ENCODE measurements around the gene CYB561D2.
"Not testable (repeated sequence)": the region's sequence is repeated elsewhere in the genome, so short reads cannot be mapped to it uniquely, and the experiment has no call there.

Gene CYB561D2, protein sequence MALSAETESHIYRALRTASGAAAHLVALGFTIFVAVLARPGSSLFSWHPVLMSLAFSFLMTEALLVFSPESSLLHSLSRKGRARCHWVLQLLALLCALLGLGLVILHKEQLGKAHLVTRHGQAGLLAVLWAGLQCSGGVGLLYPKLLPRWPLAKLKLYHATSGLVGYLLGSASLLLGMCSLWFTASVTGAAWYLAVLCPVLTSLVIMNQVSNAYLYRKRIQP

DNA sequence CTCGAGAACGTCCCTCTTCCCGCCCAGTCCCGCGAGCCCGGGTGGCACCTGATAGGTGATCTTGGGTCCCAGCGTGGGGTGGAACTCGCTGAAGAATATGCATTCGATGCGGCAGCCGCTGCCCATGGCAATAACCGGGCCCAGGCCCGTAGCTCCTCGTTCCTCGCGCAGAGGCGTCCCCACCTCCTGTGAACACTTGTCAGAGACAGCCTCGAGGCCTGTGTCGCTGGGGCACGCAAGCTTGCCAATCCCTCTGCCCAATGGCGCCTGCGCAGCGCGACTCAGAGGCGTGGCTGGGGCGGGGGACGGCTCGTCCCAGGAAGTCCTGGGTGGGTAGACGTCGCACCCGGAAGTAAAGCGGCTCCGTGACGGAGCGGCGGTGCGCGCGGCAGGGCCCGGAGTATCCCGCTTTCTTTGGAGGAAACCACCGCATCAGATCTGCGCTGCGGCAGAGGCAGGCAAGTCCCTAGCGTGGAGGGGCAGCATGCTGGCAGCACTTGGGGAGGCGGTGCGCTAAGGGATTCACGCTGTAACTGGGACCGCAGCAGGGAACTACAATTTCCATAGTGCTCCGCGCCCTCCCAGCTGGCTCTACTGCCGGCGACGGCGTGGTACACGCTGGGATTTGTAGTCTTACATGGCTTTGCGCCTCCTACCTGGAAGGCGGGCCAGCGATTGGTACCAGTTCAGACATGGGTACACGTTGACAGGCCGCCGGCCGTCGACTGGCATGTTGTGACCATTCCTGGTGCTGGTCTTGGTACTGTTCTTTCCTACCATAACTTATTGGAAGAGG lies at the start of gene CYB561D2, which contains the start of gene NPRL2:
Gene CYB561D2, plus strand, starts transcription at position 336 of the 796 bp plus-strand sequence. CDS start 572 bp downstream, outside the sequence.
Gene NPRL2, minus strand, starts transcription at position 249 of the 796 bp plus-strand sequence. Its CDS starts 123 bp downstream, at position 126.
- peak; percentile 87 to 99 (median 97) for DNase-seq

- no peak for DNase-seq
These were observed 48.3 kb upstream of the CYB561D2 start for GRCh38 chr3:50302095-50303012.

DNA sequence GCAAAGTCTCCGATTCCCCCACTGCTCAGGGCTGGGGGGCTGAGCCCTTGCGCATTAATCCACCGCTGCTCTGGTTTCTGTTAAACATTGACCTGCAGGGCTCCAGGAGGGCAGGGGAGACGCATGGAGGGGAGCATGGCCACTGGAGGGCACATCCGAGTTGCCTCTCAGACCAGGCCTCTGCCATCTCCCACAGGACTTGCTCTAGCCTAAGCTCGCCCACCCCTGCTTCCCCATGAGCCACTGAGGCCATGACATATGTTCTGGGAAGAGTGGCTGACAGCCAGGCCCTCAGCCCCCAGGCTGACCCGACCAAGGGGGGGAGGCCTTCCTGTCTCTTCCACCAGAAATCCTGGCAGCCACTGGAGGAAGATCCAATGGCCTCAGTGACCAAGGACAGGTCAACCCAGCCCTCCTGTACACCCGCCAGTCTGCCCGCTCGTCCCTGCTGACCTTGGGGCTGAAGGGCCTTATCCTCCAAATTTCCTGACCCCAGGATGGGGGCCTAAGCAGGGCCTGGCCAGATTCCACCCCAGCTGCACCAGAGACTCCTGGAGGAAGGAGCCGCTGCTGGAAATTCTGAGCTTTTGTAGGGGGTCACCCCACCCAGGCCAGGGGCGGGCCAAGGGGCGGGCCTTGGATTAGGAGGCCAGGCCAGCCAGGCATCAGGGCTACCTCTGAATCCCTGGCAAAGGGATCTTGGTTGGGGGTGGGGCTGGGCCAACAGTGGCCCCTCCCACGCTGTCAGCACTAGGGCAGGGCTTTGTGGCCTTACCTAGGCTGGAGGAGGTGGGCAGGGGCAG lies 47.4 kb upstream of the CYB561D2 start, which contains the start of gene HYAL1:
Gene HYAL1, minus strand, starts transcription at position 562 of the 803 bp plus-strand sequence. CDS start 618 bp downstream, outside the sequence.
- peak in 1 of 51 donors; percentile 29 for DNase-seq

DNA sequence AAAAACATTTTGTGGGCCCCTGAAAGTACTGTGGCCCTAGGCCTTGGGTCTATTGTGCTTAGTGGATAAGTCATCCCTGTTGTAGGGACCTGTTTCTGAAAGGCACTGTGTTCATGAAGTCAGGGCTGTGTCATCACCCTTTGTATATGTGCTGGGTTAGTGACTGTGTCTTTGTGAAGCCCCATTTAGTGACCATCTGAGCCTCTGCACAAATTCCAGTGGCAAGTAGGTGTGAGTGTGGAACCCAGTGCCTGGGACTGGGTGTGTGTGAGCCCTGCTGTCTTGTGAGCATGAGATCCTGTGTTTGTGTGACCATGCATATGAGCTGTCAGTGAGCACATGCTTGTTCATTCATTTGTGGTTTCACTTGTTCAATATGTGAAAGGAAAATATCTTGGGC lies 46.1 kb upstream of the CYB561D2 start:
- no peak for DNase-seq

DNA sequence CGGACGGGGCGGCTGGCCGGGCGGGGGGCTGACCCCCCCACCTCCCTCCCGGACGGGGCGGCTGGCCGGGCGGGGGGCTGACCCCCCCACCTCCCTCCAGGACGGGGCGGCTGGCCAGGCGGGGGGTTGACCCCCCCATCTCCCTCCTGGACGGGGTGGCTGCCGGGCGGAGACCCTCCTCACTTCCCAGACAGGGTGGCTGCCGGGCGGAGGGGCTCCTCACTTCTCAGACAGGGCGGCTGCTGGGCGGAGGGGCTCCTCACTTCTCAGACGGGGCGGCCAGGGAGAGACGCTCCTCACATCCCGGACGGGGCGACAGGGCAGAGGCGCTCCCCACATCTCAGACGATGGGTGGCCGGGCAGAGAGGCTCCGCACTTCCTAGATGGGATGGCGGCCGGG lies 38.6 kb upstream of the CYB561D2 start:
- DNase-seq: not testable (repeated sequence)

- DNase-seq: no peak
These were observed 36.3 kb upstream of the CYB561D2 start for GRCh38 chr3:50314342-50314741.

- DNase-seq: no peak
These were observed 35.8 kb upstream of the CYB561D2 start for GRCh38 chr3:50314816-50315215.

DNA sequence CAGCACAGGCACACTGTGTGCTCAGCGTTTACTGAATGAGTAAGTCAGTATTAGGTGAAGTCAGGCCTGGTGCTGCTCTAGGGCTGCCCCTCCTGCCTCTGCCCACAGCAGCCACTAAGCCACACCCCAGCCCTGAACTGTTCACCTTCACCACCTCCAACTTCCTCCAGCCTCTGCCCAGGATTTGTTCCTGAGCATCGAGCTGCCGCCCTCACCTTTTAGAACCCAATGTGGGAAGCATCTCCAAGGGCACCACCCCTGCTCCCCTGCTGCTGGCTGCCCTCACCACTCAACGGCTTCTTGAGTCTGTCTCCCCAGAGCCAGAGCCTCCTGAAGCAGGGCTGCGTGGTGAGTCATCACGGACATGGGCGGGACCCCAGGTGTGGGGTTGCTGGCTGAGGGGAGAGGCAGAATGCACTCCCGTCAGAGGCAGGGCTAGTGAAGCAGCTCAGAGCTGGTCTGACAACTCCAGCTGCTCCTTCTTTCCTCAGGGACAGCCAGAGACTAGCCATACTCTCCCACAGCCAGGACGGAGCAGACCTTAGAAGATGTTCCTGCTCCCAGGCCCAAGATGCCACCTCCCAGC lies 33.9 kb upstream of the CYB561D2 start:
- DNase-seq: peak in 2 of 51 donors; percentile 12 to 22

DNA sequence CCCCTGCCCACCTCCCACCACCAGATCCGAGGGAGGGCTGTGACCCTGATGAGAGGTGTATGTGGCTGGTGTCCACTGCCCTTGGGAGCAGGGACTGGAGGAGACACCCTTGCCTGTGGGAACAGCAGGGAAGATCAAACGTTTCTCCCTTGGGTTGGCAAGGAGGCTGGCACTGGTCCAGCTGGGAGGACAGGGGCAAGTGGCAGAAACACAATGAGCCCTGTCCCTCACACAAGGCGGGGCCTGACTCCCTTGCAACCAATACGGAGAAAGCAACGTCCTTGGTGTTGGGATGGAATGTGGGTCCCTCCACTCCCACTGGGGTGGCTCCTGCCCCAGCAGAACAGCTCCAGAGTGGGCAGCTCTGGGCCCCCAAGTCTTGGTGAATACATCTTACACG lies 33.4 kb upstream of the CYB561D2 start:
- no peak for DNase-seq

- DNase-seq: no peak
These were observed 32.5 kb upstream of the CYB561D2 start for GRCh38 chr3:50318163-50318562.

DNA sequence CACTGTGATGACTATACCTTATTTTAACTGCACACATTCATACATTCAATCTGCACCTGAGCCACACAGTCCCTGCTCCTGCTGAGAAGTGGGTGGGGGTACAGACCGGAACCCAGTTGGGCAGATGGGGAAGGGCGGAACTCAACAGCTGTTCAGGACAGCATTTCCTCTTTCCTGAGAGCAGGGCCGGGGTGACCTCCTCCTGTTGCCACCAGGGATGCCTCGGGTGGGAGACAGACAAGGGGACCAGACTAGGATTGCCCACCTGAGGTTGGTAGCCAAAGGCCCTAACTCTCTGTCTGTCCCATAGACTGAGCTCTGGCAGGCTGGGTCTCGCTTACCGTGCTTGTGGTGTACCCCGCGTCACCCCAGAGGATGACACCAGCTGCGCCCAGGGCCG lies 32.0 kb upstream of the CYB561D2 start:
- DNase-seq: no peak

- DNase-seq: no peak
These were observed 31.3 kb upstream of the CYB561D2 start for GRCh38 chr3:50319181-50319893.

DNA sequence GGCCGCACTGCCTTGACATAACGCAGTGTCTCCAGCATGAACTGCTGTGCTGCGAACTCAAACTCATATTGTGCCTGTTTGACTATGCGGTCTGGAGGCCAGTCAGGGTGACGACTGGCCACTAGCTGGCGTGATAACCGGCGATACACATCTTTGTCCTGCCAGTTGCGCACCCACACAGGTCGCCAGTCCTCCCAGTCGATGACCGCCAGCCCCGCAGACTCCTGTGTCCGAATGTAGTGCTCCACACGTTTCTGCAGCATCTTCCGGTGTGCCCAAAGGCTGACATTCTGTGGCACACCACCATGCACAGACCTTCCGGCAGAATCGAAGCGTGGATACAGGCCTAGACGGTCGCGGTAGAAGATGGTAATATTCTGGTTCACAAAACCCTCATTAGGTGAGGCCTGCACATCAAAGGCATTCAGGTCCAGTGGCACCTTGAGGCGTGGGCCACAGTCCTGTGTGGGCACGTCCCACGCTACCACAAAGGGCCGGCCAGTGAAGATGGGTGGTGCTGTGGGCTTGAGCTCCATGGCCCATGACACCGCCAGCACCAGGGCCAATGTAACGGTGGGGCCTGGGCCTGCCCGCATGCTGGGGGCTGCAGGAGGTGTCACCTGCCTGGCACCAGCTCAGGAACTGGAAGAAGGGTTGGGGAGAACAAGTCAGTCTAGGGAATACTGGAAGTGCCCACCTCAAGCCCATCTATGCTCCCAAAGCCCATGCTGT lies 30.6 kb upstream of the CYB561D2 start:
- DNase-seq: no peak

GRCh38 chr3:50320853-50321335 lies 29.8 kb upstream of the CYB561D2 start:
- peak in 49 of 51 donors; percentile 59 to 95 (median 87) for DNase-seq

- DNase-seq: peak; percentile 71 to 98 (median 89)
These were observed 29.1 kb upstream of the CYB561D2 start for GRCh38 chr3:50321336-50322114.

DNA sequence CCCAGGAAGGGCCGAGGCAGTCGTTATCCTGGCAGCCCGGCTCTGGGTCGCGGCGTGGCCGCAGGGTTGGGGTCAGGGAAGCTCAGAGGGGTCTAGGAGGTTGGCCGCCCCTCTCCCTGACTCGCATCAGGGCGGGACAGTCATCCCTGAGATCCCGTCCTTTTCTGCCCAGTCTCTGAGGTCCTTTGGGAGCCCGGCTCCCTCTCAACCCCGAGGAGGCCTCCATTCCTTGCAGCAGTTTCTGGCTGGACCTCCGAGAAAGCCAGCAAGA lies 28.6 kb upstream of the CYB561D2 start:
- DNase-seq: no peak

GRCh38 chr3:50322386-50323091 lies 28.1 kb upstream of the CYB561D2 start, which contains the start of gene HYAL2:
Gene HYAL2 (minus strand): TSS chr3:50322745. CDS start chr3:50320489, 2,256 bp downstream.
- DNase-seq: no peak
